ENCODE results near the gene ADAMTSL2. TPM values are rescaled to one million over a fixed set of nuclear protein-coding genes. Genes with fewer than 3 reads are reported as not detected.

Gene ADAMTSL2
- total and polyA plus RNA-seq, 2 of the 13 experiments (the other 11 are each of a cell fraction or from before 2014, with no cell fraction given): 1.9 to 3.8 TPM

DNA sequence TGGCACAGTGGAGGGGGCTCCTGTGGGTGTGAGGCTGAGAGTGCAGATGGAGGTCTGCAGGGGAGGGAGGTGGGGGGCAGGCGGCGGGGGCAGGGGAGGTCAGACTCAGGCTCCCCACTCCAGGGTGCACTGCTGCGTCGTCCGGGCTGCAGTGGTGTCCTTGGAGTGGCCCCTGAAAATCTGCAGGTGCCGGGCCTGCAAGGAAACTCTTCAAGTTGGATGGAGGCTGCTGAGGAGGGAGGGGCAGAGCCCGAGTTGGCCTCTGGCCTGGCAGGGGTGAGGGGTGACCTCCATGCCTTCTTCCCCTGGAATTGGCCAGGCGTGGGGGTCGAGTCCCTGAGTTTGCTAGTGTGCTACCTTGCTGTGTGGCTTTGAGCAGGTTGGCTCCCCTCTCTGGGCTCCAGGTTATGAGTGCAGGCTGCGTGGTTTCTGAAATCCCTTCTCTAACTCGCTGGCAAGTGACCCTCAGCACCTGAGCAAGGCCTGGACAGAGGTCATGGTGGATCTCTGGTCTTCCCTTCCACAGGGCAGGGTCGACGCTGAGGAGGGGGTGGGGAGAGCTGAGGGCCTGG, 888 bp downstream of the ADAMTSL2 start:
- no peak for ATAC-seq
- H3K79me2 ChIP-seq (ENCODE audit: insufficient read depth, low read length): no peaks in the 10 kb centered on the region
- POLR2A ChIA-PET: interaction anchor here (2.1 kb wide), 1 partner anchor 180 kb away, joined by 19 read pairs; no protein-coding TSS in a partner anchor
- H3K9me3 ChIP-seq (ENCODE audit: low read length): no peaks in the 10 kb centered on the region
- in situ Hi-C loops (cut with HindIII; ENCODE audit: extremely low pct_ligation_motif_present, low pct_unique_long_range_greater_than_20kb) (loop anchor here (25.0 kb wide), 1 partner anchor 202 kb away; the partner anchor contains the start of gene SARDH), intact Hi-C loops (cut with micrococcal nuclease; ENCODE audit: unreplicated experiment) (loop anchor here (2.0 kb wide), 1 partner anchor 179 kb away; no protein-coding TSS in a partner anchor)
- H3K27me3 ChIP-seq (ENCODE audit: control insufficient read depth in 1 of 2, insufficient read depth in 2 of 2, low read length in 2 of 2): peaks cover 7 to 19% of the 10 kb centered on the region in 2 experiments; a peak in 4 of 5 replicates
- CTCF ChIA-PET (ENCODE audit: low intra/inter-chr PET ratio, low total read pairs): no interaction called here
- 33% methylated on average over 6 of the region's 13 CpGs for WGBS (ENCODE audit: low lambda C conversion rate)
- peaks cover 38% of the 10 kb centered on the region for H3K4me1 ChIP-seq (ENCODE audit: insufficient read depth, low read length)
- no peak overlapping the region for H3K9ac ChIP-seq (ENCODE audit: insufficient read depth, low read depth, low read length)
- H3K27ac ChIP-seq (ENCODE audit: extremely low read length, insufficient read depth, low read length): no peak overlapping the region
- DNase-seq (ENCODE audit: low spot score): no peak
- FAIRE-seq: no peak
- H2AFZ ChIP-seq (ENCODE audit: low read length): no peak overlapping the region
- TF ChIP-seq ZMYM3 (CRISPR knock-in tag; IDR thresholded peaks at IDR 0.05): peak; percentile 77
- TF ChIP-seq CHCHD3 (CRISPR knock-in tag; IDR thresholded peaks at IDR 0.05): no peak
- TF ChIP-seq ZNF768 (CRISPR knock-in tag; IDR thresholded peaks at IDR 0.05): peak; percentile 99
- TF ChIP-seq SMC3 (IDR thresholded peaks at IDR 0.05; ENCODE audit: low read length): no peak
- TF ChIP-seq PAWR (CRISPR knock-in tag; IDR thresholded peaks at IDR 0.05; ENCODE audit: borderline replicate concordance): no peak
- H3K4me2 ChIP-seq (ENCODE audit: low read depth, low read length): peak overlapping the region; percentile 98
- no TSS peak for BruUV-seq (replicated peaks)
- no peaks in the 10 kb centered on the region for H3K36me3 ChIP-seq (replicated peaks in 1 of 2; ENCODE audit: control insufficient read depth in 1 of 2, insufficient read depth in 2 of 2, low read length in 2 of 2)
- H3K4me3 ChIP-seq (replicated peaks in 1 of 3; ENCODE audit: insufficient read depth in 1 of 3, low read depth in 2 of 3, low read length in 3 of 3): peak overlapping the region in 2 of 3 experiments; percentile 48 to 72; a peak in 3 of 6 replicates
- H4K20me1 ChIP-seq (ENCODE audit: insufficient read depth, low read length): 0 out of 2 replicates have a peak, but pooled peaks cover 2% of the 10 kb centered on the region

DNA sequence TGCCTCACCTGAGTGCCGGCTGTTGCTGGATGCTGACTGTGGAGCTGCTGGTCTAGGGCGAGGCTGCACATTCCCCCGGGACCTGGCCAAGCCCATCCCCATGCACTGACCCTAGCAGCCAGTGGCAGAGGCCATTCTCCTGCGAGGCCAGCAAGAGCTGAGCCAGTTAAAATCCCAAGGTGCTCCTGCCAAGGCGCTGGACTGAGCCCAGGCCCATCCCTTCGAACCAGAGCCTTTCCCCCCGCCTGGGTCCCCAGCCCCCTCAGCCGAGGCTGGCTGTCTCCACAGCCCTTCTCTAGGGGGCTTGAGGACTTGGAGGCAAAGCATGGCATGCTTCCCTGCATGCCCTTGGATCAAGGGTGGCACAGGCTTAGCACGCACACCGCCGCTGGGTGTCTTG, 1.6 kb downstream of the ADAMTSL2 start:
- Histone ChIP-seq H3K9me3 (ENCODE audit: low read length) (no peaks in the 10 kb centered on the region), H3K4me2 (ENCODE audit: low read depth, low read length) (no peak overlapping the region), H3K36me3 (replicated peaks in 1 of 2; ENCODE audit: control insufficient read depth in 1 of 2, insufficient read depth in 2 of 2, low read length in 2 of 2) (no peaks in the 10 kb centered on the region), H4K20me1 (ENCODE audit: insufficient read depth, low read length) (0 out of 2 replicates have a peak, but pooled peaks cover 2% of the 10 kb centered on the region), H3K9ac (ENCODE audit: insufficient read depth, low read depth, low read length) (no peak overlapping the region), H2AFZ (ENCODE audit: low read length) (no peak overlapping the region), H3K27ac (ENCODE audit: extremely low read length, insufficient read depth, low read length) (no peak overlapping the region), H3K79me2 (ENCODE audit: insufficient read depth, low read length) (no peaks in the 10 kb centered on the region), H3K27me3 (ENCODE audit: control insufficient read depth in 1 of 2, insufficient read depth in 2 of 2, low read length in 2 of 2) (peaks cover 2 to 12% of the 10 kb centered on the region in 2 experiments; a peak in 4 of 5 replicates), H3K4me1 (ENCODE audit: insufficient read depth, low read length) (peaks cover 32% of the 10 kb centered on the region), H3K4me3 (replicated peaks in 1 of 3; ENCODE audit: insufficient read depth in 1 of 3, low read depth in 2 of 3, low read length in 3 of 3) (no peak overlapping the region)
- intact Hi-C loops (cut with micrococcal nuclease; ENCODE audit: unreplicated experiment): no loop called here
- POLR2A ChIA-PET: no interaction called here
- FAIRE-seq (no peak), DNase-seq (ENCODE audit: low spot score) (no peak), ATAC-seq (no peak)
- no TSS peak for BruUV-seq (replicated peaks)
- in situ Hi-C loops (cut with HindIII; ENCODE audit: extremely low pct_ligation_motif_present, low pct_unique_long_range_greater_than_20kb): loop anchor here (25.0 kb wide), 1 partner anchor 201 kb away; the partner anchor contains the start of gene SARDH
- CTCF ChIA-PET (ENCODE audit: low intra/inter-chr PET ratio, low total read pairs): no interaction called here
- WGBS (ENCODE audit: low lambda C conversion rate): 57% methylated on average over 1 of the region's 11 CpGs
- TF ChIP-seq RFX3 (CRISPR knock-in tag; IDR thresholded peaks at IDR 0.05) (no peak), ZNF790 (CRISPR knock-in tag; IDR thresholded peaks at IDR 0.05; ENCODE audit: borderline replicate concordance) (no peak)
- TF ChIP-seq, protein P1, sequence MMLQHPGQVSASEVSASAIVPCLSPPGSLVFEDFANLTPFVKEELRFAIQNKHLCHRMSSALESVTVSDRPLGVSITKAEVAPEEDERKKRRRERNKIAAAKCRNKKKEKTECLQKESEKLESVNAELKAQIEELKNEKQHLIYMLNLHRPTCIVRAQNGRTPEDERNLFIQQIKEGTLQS (CRISPR knock-in tag; IDR thresholded peaks at IDR 0.05): no peak
- TF ChIP-seq, protein P2, sequence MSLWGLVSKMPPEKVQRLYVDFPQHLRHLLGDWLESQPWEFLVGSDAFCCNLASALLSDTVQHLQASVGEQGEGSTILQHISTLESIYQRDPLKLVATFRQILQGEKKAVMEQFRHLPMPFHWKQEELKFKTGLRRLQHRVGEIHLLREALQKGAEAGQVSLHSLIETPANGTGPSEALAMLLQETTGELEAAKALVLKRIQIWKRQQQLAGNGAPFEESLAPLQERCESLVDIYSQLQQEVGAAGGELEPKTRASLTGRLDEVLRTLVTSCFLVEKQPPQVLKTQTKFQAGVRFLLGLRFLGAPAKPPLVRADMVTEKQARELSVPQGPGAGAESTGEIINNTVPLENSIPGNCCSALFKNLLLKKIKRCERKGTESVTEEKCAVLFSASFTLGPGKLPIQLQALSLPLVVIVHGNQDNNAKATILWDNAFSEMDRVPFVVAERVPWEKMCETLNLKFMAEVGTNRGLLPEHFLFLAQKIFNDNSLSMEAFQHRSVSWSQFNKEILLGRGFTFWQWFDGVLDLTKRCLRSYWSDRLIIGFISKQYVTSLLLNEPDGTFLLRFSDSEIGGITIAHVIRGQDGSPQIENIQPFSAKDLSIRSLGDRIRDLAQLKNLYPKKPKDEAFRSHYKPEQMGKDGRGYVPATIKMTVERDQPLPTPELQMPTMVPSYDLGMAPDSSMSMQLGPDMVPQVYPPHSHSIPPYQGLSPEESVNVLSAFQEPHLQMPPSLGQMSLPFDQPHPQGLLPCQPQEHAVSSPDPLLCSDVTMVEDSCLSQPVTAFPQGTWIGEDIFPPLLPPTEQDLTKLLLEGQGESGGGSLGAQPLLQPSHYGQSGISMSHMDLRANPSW (CRISPR knock-in tag; IDR thresholded peaks at IDR 0.05; ENCODE audit: borderline replicate concordance): no peak
- TF ChIP-seq, protein P3, sequence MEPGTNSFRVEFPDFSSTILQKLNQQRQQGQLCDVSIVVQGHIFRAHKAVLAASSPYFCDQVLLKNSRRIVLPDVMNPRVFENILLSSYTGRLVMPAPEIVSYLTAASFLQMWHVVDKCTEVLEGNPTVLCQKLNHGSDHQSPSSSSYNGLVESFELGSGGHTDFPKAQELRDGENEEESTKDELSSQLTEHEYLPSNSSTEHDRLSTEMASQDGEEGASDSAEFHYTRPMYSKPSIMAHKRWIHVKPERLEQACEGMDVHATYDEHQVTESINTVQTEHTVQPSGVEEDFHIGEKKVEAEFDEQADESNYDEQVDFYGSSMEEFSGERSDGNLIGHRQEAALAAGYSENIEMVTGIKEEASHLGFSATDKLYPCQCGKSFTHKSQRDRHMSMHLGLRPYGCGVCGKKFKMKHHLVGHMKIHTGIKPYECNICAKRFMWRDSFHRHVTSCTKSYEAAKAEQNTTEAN (CRISPR knock-in tag; conservative IDR thresholded peaks at IDR 0.05): no peak
